GF-D8 (cell line): ENCODE results near the gene DMXL2.
"Not testable (repeated sequence)": the region's sequence is repeated elsewhere in the genome, so short reads cannot be mapped to it uniquely, and the experiment has no call there.

Experiments used
- DNase-seq: peaks from one replicate; lab custom pipeline; 2025; lab: John Stamatoyannopoulos, UW

Gene DMXL2

GRCh38 chr15:51493892-51494291 lies 128.7 kb downstream of the DMXL2 start:
- DNase-seq: no peak

DNA sequence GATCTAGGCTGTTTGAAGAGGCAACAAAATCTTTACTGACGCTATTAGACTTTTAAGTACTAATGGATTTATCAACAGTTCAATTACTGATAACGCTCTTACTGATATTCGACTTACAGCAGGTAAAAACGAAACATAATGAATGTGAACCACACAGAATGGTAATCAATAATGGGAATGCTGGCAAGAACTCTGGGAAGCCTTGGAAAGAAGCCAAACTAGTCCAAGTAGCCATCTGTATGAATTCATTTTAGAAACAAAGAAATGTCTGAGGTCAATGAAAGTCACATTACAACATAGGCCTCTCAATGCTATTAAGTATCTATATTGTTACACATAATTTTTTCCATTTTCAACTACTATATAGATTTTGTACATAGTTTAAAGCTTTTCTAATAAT lies 130.0 kb downstream of the DMXL2 start:
- DNase-seq: no peak

DNA sequence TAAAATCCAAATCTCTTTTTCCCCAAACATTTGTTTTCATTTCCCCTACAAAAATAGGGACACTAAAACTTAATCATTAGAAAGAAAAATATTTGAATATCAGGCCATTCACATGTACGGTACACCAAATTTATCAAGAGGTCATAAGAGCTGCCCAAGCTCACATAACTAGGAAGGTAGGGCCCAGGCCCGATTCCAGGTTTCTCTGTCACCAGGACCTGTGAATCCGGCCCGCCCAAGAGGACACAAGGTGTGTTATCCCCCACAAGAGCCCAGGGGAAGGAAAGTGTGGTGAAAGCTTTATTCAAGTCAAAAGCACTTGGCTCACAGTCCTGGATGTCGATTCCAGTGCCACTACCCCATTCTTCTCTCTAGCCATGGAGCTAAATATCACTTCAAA lies 130.6 kb downstream of the DMXL2 start:
- DNase-seq: no peak

- DNase-seq: no peak
Observed at GRCh38 chr15:51484781-51485180, 137.8 kb downstream of the DMXL2 start.

- no peak for DNase-seq
Observed at GRCh38 chr15:51483985-51484384, 138.6 kb downstream of the DMXL2 start.

DNA sequence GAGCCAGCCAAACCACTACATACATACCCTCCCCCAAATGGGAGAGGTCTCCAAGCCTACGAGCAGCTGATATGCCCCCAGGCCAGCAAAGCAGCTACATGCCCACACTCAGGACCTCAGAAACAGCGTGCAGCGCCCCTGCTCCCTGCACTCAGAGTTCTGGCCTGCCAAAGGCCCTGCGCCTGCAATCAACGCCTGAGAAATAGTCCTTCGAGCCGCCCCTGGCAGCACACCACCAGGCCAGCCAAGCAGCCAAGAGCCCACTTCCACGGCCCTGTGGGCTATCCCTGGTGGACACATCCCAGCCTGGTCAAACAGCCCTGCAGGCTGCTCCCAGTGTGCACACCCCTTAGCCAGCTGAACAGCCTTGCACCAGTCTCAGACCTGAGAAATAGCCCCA lies 139.1 kb downstream of the DMXL2 start:
- DNase-seq: no peak

- no peak for DNase-seq
Observed at GRCh38 chr15:51475736-51476135, 146.8 kb downstream of the DMXL2 start.

DNA sequence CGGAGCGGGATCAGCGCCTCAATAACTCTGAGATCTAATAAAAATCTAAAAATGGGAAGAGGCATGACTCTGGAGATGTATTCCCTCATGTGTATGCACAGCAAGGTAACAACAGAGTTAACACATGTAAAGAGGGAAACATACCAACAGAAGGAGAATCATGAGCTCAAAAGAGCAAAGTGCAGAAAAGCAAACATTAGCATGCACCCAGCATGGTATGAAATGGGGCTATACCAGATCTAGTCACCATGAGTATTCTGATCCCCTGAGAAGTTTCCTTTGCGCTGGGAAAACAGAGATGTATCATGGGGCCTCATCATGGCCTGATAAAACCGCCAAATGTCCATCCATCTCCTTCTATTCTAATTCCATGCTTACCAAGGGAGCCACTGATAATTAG lies 152.1 kb downstream of the DMXL2 start:
- DNase-seq: no peak

DNA sequence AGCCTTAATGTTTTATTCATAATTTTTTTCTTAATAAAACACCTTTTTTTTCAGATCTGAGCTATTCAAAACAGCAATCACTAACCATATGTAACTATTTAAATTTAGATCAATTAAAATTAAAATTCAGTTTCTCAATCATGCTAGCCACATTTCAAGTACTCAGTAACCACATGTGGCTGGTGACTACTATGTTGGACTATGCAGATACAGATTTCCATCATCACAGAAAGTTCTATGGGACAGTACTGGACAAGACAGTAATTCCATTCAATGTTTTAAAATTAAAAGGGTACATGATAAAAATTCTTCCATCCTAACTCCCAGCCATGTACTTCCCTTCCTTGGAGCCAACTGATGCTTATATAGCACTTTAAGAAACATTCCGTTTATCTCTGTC lies 161.8 kb downstream of the DMXL2 start:
- DNase-seq: no peak

GRCh38 chr15:51450001-51450400 lies 172.6 kb downstream of the DMXL2 start:
- no peak for DNase-seq

DNA sequence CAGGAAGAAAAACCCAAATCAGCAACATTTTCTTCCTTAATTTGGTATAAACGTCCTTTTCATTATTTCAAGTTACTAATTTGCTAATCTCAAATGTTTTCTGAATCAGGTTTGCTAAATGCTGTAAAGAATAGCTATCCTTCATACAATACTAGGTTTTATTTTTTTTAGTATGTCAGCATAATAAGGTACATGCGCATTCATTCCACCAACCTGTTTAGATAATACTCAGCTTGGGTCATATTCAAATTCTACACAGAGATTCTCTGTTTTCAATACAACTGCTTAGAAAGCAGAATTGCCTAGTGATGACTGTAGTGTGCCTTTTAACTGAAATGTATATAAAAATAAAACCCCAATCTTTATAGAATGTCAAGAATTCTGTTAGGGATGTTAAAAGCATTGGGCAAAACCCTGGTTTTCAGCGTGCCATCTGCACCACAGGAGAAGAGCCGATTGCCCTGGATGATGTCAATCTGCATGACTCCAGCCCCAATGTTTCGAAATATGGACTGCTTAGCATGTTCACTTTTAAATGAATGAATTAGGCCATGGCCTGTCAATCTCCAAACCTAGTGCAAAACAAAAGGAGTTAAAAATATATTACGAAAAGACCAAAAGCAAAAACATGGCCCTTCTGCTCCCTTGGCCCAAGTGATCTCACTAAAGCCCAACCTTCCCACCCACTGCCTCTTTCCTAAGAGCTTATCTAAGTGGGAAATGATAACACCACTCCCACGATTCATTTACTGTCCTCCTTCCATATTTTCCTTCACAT lies 173.8 kb downstream of the DMXL2 start:
- DNase-seq: no peak

GRCh38 chr15:51447855-51448621 lies 174.5 kb downstream of the DMXL2 start:
- DNase-seq: no peak

GRCh38 chr15:51446029-51446744 lies 176.4 kb downstream of the DMXL2 start:
- DNase-seq: not testable (repeated sequence)

- DNase-seq: no peak
Observed at GRCh38 chr15:51444807-51445206, 177.8 kb downstream of the DMXL2 start.

DNA sequence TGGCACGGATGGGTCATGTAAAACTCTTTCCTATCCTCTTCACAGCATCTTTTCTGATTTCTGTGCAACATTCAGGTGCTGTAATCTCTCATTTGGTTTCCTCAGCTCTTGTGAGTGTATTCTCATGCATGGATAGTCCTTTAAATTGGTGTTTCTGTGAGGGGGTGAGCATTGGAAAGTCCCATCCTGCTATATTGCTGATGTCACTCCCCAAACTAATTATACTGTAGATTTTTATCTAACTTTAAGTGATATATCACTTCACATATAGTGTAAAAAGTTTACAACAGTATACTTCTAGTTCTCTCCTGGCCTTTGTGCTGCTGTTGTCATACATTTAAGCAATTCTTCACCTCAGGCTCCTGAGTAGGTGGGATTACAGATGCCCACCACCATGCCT lies 178.5 kb downstream of the DMXL2 start:
- no peak for DNase-seq

- no peak for DNase-seq
Observed at GRCh38 chr15:51443282-51443914, 179.2 kb downstream of the DMXL2 start.

DNA sequence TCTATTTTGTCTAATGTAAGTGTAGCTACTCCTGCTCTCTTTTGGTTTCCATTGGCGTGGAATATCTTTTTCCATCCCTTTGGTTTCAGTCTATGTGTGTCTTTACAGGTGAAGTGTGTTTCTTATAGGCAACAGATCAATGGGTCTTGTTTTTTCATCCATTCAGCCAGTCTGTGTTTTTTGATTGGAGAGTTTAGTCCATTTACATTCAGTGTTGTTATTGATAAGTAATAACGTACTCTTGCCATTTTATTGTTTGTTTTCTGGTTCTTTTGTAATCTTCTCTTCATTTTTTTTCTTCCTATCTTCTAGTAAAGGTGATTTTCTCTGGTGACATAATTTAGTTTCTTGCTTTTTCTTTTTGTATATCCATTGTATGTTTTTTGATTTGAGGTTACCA lies 184.0 kb downstream of the DMXL2 start:
- no peak for DNase-seq

GRCh38 chr15:51425517-51426040 lies 197.0 kb downstream of the DMXL2 start:
- no peak for DNase-seq

GRCh38 chr15:51424780-51425179 lies 197.8 kb downstream of the DMXL2 start:
- DNase-seq: no peak

GRCh38 chr15:51423040-51423439 lies 199.5 kb downstream of the DMXL2 start:
- not testable (repeated sequence) for DNase-seq

DNA sequence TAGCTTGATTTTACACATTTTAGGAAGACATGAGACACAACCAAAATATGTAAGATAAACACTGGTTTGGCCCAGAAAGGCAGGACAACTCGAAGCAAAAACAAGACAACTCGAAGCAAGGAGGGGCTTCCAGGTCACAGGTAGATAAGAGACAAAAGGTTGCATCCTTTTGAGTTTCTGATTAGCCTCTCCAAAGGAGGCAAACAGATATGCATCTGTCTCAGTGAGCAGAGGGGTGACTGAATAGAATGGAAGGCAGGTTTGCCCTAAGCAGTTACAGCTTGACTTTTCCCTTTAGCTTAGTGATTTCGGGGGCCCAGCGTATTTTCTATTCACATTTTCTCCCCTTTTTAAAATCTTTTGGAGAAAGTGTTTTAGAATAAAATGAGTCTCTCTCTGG lies 206.4 kb downstream of the DMXL2 start:
- no peak for DNase-seq

- no peak for DNase-seq
Observed at GRCh38 chr15:51414256-51414860, 208.2 kb downstream of the DMXL2 start.
